ENCODE results near the gene KCTD11. TPM values are rescaled to one million over a fixed set of nuclear protein-coding genes. Genes with fewer than 3 reads are reported as not detected.
"Not testable (repeated sequence)": the region's sequence is repeated elsewhere in the genome, so short reads cannot be mapped to it uniquely, and the experiment has no call there.

Gene KCTD11
- total RNA-seq, 1 experiment from 2014 or later = 1.7 TPM

GRCh38 chr17:7328840-7329373 is 23.1 kb upstream of the KCTD11 start, which contains the start of gene NEURL4:
NEURL4 (minus strand) TSS chr17:7329335; CDS start chr17:7329312, 23 bp downstream.
- Histone ChIP-seq H3K9me3 (replicated peaks) (no peaks in the 10 kb centered on the region), H3K27me3 (no peaks in the 10 kb centered on the region), H3K27ac (peak within 1 kb of the TSS; percentile 55), H3K4me3 (peak within 1 kb of the TSS; percentile 69), H3K36me3 (no peaks in the 10 kb centered on the region), H3K4me1 (peaks cover 2% of the 10 kb centered on the region; the same call in 1 of the 2 replicates)
- no peak for DNase-seq

- peak; percentile 95 to 97 for DNase-seq
- H3K36me3 ChIP-seq = no peaks in the 10 kb centered on the region
- no peaks in the 10 kb centered on the region for H3K27me3 ChIP-seq
- H3K9me3 ChIP-seq (replicated peaks) = no peaks in the 10 kb centered on the region
- H3K4me1 ChIP-seq = peaks cover 2% of the 10 kb centered on the region; the same call in 1 of the 2 replicates
- H3K4me3 ChIP-seq = peak overlapping the region; percentile 69
- peak overlapping the region; percentile 55 for H3K27ac ChIP-seq
Observed at GRCh38 chr17:7329374-7329996, 22.5 kb upstream of the KCTD11 start.

- Histone ChIP-seq H3K36me3 (no peaks in the 10 kb centered on the region), H3K27me3 (no peaks in the 10 kb centered on the region), H3K4me1 (peaks cover 2% of the 10 kb centered on the region; the same call in 1 of the 2 replicates), H3K9me3 (replicated peaks) (no peaks in the 10 kb centered on the region), H3K4me3 (peak overlapping the region; percentile 69), H3K27ac (peak overlapping the region; percentile 55)
- peak; percentile 84 for DNase-seq
Observed at GRCh38 chr17:7329997-7330637, 21.8 kb upstream of the KCTD11 start.

GRCh38 chr17:7330638-7331015 is 21.3 kb upstream of the KCTD11 start:
- Histone ChIP-seq H3K27ac (peak overlapping the region; percentile 55), H3K4me1 (peaks cover 2% of the 10 kb centered on the region; the same call in 1 of the 2 replicates), H3K36me3 (no peaks in the 10 kb centered on the region), H3K27me3 (no peaks in the 10 kb centered on the region), H3K9me3 (replicated peaks) (no peaks in the 10 kb centered on the region), H3K4me3 (peak overlapping the region; percentile 69)
- DNase-seq = no peak

- Histone ChIP-seq H3K36me3 (no peaks in the 10 kb centered on the region), H3K27ac (no peak overlapping the region)
Observed at GRCh38 chr17:7332111-7332510, 19.9 kb upstream of the KCTD11 start.

GRCh38 chr17:7332600-7333069 is 19.3 kb upstream of the KCTD11 start:
- H3K27me3 ChIP-seq; DNase-seq; H3K4me3 ChIP-seq; H3K4me1 ChIP-seq; H3K9me3 ChIP-seq (replicated peaks); H3K27ac ChIP-seq; H3K36me3 ChIP-seq: not testable (repeated sequence)

More at GRCh38 chr17:7332111-7332510, 19.9 kb upstream of the KCTD11 start:
- Histone ChIP-seq H3K4me3 (no peak overlapping the region), H3K27me3 (no peaks in the 10 kb centered on the region), H3K9me3 (replicated peaks) (no peaks in the 10 kb centered on the region), H3K4me1 (peaks cover 2% of the 10 kb centered on the region; the same call in 1 of the 2 replicates)
- no peak for DNase-seq

- H3K4me1 ChIP-seq = peaks cover 2% of the 10 kb centered on the region; the same call in 1 of the 2 replicates
- no peaks in the 10 kb centered on the region for H3K9me3 ChIP-seq (replicated peaks)
- H3K4me3 ChIP-seq = no peak overlapping the region
- no peak overlapping the region for H3K27ac ChIP-seq
- no peaks in the 10 kb centered on the region for H3K36me3 ChIP-seq
- DNase-seq = no peak
- H3K27me3 ChIP-seq = no peaks in the 10 kb centered on the region
Observed at GRCh38 chr17:7334938-7335538, 16.9 kb upstream of the KCTD11 start.

- not testable (repeated sequence) for H3K27ac ChIP-seq; H3K4me3 ChIP-seq; DNase-seq; H3K4me1 ChIP-seq; H3K9me3 ChIP-seq (replicated peaks); H3K36me3 ChIP-seq; H3K27me3 ChIP-seq
Observed at GRCh38 chr17:7335765-7336164, 16.2 kb upstream of the KCTD11 start.

- no peak within 1 kb of the TSS for H3K4me3 ChIP-seq
- H3K27me3 ChIP-seq = no peaks in the 10 kb centered on the region
- no peaks in the 10 kb centered on the region for H3K4me1 ChIP-seq
- H3K9me3 ChIP-seq (replicated peaks) = no peaks in the 10 kb centered on the region
- no peak for DNase-seq
- H3K36me3 ChIP-seq = no peaks in the 10 kb centered on the region
- no peak within 1 kb of the TSS for H3K27ac ChIP-seq
Observed at GRCh38 chr17:7336240-7337175, 15.5 kb upstream of the KCTD11 start, which contains the start of gene ACAP1. ACAP1 (plus strand) TSS chr17:7336529; CDS start chr17:7336735, 206 bp downstream.

- not testable (repeated sequence) for H3K27me3 ChIP-seq; H3K4me1 ChIP-seq; H3K27ac ChIP-seq; H3K4me3 ChIP-seq; H3K36me3 ChIP-seq; H3K9me3 ChIP-seq (replicated peaks); DNase-seq
Observed at GRCh38 chr17:7337600-7337999, 14.4 kb upstream of the KCTD11 start.

GRCh38 chr17:7340179-7340578 is 11.8 kb upstream of the KCTD11 start:
- no peak for DNase-seq
- no peaks in the 10 kb centered on the region for H3K36me3 ChIP-seq
- no peaks in the 10 kb centered on the region for H3K27me3 ChIP-seq
- H3K4me1 ChIP-seq = no peaks in the 10 kb centered on the region
- H3K27ac ChIP-seq = no peak overlapping the region
- no peak overlapping the region for H3K4me3 ChIP-seq
- H3K9me3 ChIP-seq (replicated peaks) = no peaks in the 10 kb centered on the region

- Histone ChIP-seq H3K36me3 (no peaks in the 10 kb centered on the region), H3K27me3 (no peaks in the 10 kb centered on the region), H3K4me3 (no peak overlapping the region), H3K9me3 (replicated peaks) (no peaks in the 10 kb centered on the region), H3K4me1 (no peaks in the 10 kb centered on the region), H3K27ac (no peak overlapping the region)
- DNase-seq = no peak
Observed at GRCh38 chr17:7341842-7342241, 10.1 kb upstream of the KCTD11 start.

- Histone ChIP-seq H3K4me3 (no peak overlapping the region), H3K9me3 (replicated peaks) (no peaks in the 10 kb centered on the region), H3K36me3 (no peaks in the 10 kb centered on the region), H3K4me1 (no peaks in the 10 kb centered on the region), H3K27me3 (no peaks in the 10 kb centered on the region), H3K27ac (no peak overlapping the region)
- DNase-seq = no peak
Observed at GRCh38 chr17:7343250-7343649, 8.7 kb upstream of the KCTD11 start.
